Panc1 (cell line): Measurements from ENCODE around the gene LITAFD. TPM values are rescaled to one million over a fixed set of nuclear protein-coding genes. Genes with fewer than 3 reads are reported as not detected.

ENCODE experiments used
- ATAC-seq: fragments of 200-7000 bp; cut with Tn5 transposase; 2 replicates; pipeline ENCODE4 v1.9.1; 2020; ENCODE audit warnings: mild to moderate bottlenecking, moderate library complexity
- BruUV-seq: library from RNA; stranded (reverse); fragments of 400-500 nt; replicated peaks from 2 replicates; lab custom pipeline; 2021; lab: Mats Ljungman, UMichigan
- CTCF ChIA-PET: fragments of 300-600 bp; sonication (Branson Sonifier 250); formaldehyde crosslinking; loops from one replicate; lab custom pipeline; 2022; ENCODE audit warnings: antibody characterized with exemption; lab: Charles Lee
- POLR2A ChIA-PET: fragments of 300-600 bp; sonication (Branson Sonifier 250); formaldehyde crosslinking; loops from one replicate; lab custom pipeline; 2022; ENCODE audit warnings: antibody characterized with exemption; lab: Charles Lee
- DNase-seq: peaks from one replicate; pipeline ENCODE4 v3.0.0-alpha.2; 2010; ENCODE audit warnings: low read depth, low spot score
- H3K27ac ChIP-seq: 2 replicates; pipeline ENCODE4 v1.5.1; 2011; ENCODE audit warnings: mild to moderate bottlenecking, low read length, inconsistent platforms
- H3K27me3 ChIP-seq: fragments of 200-500 bp; sonication (Bioruptor generic); 2 replicates; pipeline ENCODE4 v1.6.0; 2014; ENCODE audit warnings: low read length, inconsistent platforms; ENCODE audit not compliant: control insufficient read depth, insufficient read depth
- H3K36me3 ChIP-seq: fragments of 200-500 bp; sonication (Bioruptor generic); 2 replicates; pipeline ENCODE4 v1.5.1; 2014; ENCODE audit warnings: inconsistent platforms, mild to moderate bottlenecking, low read length, moderate library complexity; ENCODE audit not compliant: control insufficient read depth, insufficient read depth
- H3K4me1 ChIP-seq: 2 replicates; pipeline ENCODE4 v1.5.1; 2011; ENCODE audit warnings: inconsistent platforms, mild to moderate bottlenecking, low read length, moderate library complexity; ENCODE audit not compliant: control insufficient read depth, insufficient read depth
- H3K4me3 ChIP-seq, 2 experiments: 2 replicates each; pipeline ENCODE4 v1.5.1; 2011 to 2012; ENCODE audit warnings: low read depth in 2 of 2, low read length in 2 of 2, mild to moderate bottlenecking in 2 of 2, inconsistent platforms in 1 of 2, moderate library complexity in 1 of 2
- H3K9me3 ChIP-seq: fragments of 200-500 bp; sonication (Bioruptor generic); 2 replicates; pipeline ENCODE4 v1.5.1; 2014; ENCODE audit warnings: low read depth, mild to moderate bottlenecking, inconsistent platforms, low read length, moderate library complexity; ENCODE audit not compliant: control insufficient read depth, insufficient read depth
- CTCF ChIP-seq: fragments of 450-650 bp; IDR thresholded peaks from 2 replicates; pipeline ENCODE4 v1.5.1; 2017; ENCODE audit warnings: mild to moderate bottlenecking
- POLR2AphosphoS5 ChIP-seq: IDR thresholded peaks from 2 replicates; pipeline ENCODE4 v1.6.1; 2012; ENCODE audit warnings: mild to moderate bottlenecking, low read depth, low read length, moderate library complexity
- REST ChIP-seq, 2 experiments: IDR thresholded peaks; 2 replicates each; pipeline ENCODE4 v1.6.1; 2011 to 2012; ENCODE audit warnings: low read depth in 2 of 2, control low read depth in 1 of 2, low read length in 1 of 2, mild to moderate bottlenecking in 1 of 2, moderate library complexity in 1 of 2; ENCODE audit not compliant: insufficient read depth in 1 of 2
- SIN3A ChIP-seq: IDR thresholded peaks from 2 replicates; pipeline ENCODE4 v1.6.1; 2012; ENCODE audit warnings: low read depth, mild to moderate bottlenecking, low read length, moderate library complexity, borderline replicate concordance; ENCODE audit not compliant: insufficient read depth
- TCF7L2 ChIP-seq: IDR thresholded peaks from 2 replicates; pipeline ENCODE4 v1.6.1; 2011; ENCODE audit warnings: mild to moderate bottlenecking, low read depth, low read length, inconsistent platforms
- in situ Hi-C: cut with HindIII; loops from 2 replicates; pipeline ENCODE4 v1.10.0; 2016; ENCODE audit warnings: low sequenced_read_pairs, low pct_unique_long_range_greater_than_20kb
- intact Hi-C: fragments of 100-400 bp; cut with micrococcal nuclease; formaldehyde crosslinking; loops from one replicate; pipeline ENCODE4 v1.10.0; 2022; ENCODE audit not compliant: unreplicated experiment
- total RNA-seq: library from RNA; stranded (reverse); gene quantifications from one replicate; pipeline ENCODE4 v1.2.1, GENCODE V29; 2021; ENCODE audit not compliant: unreplicated experiment

Gene LITAFD
- total RNA-seq, 1 experiment from 2014 or later, result not detected

- ChIA-PET CTCF (no interaction called here), POLR2A (no interaction called here)
- no peaks in the 10 kb centered on the region for H3K4me1 ChIP-seq
- TF ChIP-seq CTCF, result no peak
- TF ChIP-seq REST (IDR thresholded peaks at IDR 0.05; ENCODE audit: insufficient read depth in 1 of 2, low read depth in 2 of 2, low read length in 1 of 2), result no peak
- no peak for TF ChIP-seq TCF7L2
- no peak for TF ChIP-seq SIN3A
- no peak for TF ChIP-seq POLR2AphosphoS5
- ATAC-seq (peak; percentile 28; the same call in 1 of the 2 replicates), DNase-seq (no peak)
- H3K36me3 ChIP-seq, result peaks cover 45% of the 10 kb centered on the region
- intact Hi-C loops, result no loop called here
- H3K9me3 ChIP-seq, result no peaks in the 10 kb centered on the region
- in situ Hi-C loops, result no loop called here
- no peak overlapping the region for H3K27ac ChIP-seq
- no TSS peak for BruUV-seq
- no peak overlapping the region for H3K4me3 ChIP-seq
- no peaks in the 10 kb centered on the region for H3K27me3 ChIP-seq
These were observed 17.7 kb downstream of the LITAFD start for GRCh38 chr16:8899709-8900317.

- no peak overlapping the region for H3K4me3 ChIP-seq
- ChIA-PET POLR2A (no interaction called here), CTCF (no interaction called here)
- no peaks in the 10 kb centered on the region for H3K27me3 ChIP-seq
- TSS peak; percentile 43 for BruUV-seq
- H3K27ac ChIP-seq, result no peak overlapping the region
- H3K9me3 ChIP-seq, result no peaks in the 10 kb centered on the region
- no peak for DNase-seq
- no peaks in the 10 kb centered on the region for H3K4me1 ChIP-seq
- H3K36me3 ChIP-seq, result peaks cover 46% of the 10 kb centered on the region
- no peak for ATAC-seq
- no peak for TF ChIP-seq CTCF
- no peak for TF ChIP-seq POLR2AphosphoS5
- TF ChIP-seq REST (IDR thresholded peaks at IDR 0.05; ENCODE audit: insufficient read depth in 1 of 2, low read depth in 2 of 2, low read length in 1 of 2), result no peak
- no peak for TF ChIP-seq SIN3A
- TF ChIP-seq TCF7L2, result no peak
- intact Hi-C loops (no loop called here), in situ Hi-C loops (no loop called here)
These were observed 18.2 kb downstream of the LITAFD start for GRCh38 chr16:8900343-8900742.
